ENCODE measurements around the gene ODAM.
"Not testable (repeated sequence)": the region's sequence is repeated elsewhere in the genome, so short reads cannot be mapped to it uniquely, and the experiment has no call there.

ODAM gene

DNA sequence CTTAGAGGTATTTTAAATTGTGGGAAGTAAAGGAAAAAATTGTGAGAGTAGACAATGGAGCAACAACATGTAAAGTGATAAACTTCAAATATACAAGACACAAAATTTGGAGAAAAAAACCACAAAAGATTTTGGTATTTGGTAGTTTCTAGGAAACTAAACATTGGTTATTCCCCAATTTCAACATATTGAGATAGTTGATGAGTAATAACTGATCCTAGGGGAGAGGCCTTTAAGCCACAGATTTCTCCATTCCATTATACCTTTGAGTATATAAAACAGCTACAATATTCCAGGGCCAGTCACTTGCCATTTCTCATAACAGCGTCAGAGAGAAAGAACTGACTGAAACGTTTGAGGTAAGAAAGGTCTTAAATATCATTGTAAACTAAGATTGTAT lies 30.3 kb downstream of the ODAM start, which contains the start of gene FDCSP:
TSS of gene FDCSP (plus strand) at position 301 of the 400 bp plus-strand sequence. CDS start 5,071 bp downstream, outside the sequence.
- DNase-seq, result no peak

DNA sequence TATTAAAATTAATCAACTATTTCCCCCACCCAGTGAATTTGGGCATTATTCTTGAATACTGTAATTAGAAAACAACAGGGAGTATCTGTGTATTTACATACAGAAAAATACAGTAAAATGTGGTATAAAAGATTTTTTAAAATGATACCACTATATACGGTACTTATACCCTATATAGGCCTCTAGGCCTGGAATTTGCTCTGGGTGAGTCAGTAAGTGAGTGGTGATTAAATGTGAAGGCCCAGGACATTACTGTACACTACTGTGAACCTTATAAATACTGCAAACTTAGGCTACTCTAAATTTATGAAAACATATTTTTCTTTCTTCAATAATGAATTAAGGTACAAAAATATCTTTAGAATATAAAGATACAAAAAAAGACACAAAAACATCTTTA lies 40.6 kb downstream of the ODAM start:
- DNase-seq, result no peak

GRCh38 chr4:70239131-70239883 lies 43.8 kb downstream of the ODAM start:
- DNase-seq, result no peak

DNA sequence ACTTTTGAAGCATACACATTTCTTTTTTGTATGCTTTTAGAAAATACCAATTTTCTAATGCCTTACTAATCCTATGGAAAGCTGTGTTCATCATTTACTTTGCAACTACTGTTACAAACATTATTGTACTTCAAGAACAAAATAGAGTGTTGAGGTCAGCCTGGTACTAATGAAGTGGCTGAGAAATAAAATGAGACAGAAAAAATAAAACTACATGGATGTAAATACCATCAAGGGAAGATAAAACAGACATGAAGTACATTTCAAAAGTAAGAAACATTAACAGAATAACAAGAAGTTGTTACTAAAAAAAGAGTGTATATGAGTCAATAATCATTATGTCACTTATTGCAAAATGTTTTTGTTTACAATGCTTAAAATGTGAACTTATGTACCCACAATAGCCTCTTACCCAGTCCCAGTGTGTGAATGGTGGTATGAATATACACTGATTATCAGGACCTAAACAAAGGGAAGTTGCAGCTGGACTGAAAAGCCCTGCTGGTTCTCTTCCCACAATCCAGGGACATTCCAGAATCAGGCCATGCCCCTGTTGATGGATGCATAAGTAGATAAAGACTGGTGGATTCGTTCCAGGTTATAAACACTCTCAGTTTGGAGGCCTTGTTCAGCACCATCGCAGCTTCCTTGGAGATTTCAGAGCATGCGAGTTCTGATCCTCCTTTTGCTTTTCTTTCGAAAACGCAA lies 44.5 kb downstream of the ODAM start:
- no peak for DNase-seq

GRCh38 chr4:70242297-70242696 lies 46.8 kb downstream of the ODAM start, which contains the start of gene CSN3:
CSN3 (plus strand) TSS chr4:70242597; CDS start chr4:70244820, 2,223 bp downstream.
- DNase-seq, result not testable (repeated sequence)

DNA sequence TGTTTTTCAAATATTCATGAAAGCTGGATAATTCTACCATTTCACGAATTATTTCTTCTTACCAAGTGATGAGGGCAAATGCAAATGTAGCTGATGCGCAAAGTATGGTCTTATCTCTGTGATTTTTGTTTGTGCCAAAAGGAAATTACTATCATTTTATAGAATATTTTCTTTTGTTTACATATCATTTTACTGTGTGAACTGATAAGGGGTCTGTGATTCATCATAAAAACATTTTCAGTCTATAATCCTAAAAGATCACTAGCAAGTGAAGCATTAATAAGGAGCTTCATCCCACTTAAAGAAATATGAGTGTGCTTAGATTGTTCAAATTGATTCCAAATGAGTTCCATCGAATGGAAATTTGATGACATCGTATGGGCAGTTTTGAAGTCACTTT lies 47.6 kb downstream of the ODAM start:
- no peak for DNase-seq

GRCh38 chr4:70251250-70251944 lies 55.9 kb downstream of the ODAM start:
- DNase-seq, result no peak

- DNase-seq, result no peak
These were observed 56.4 kb downstream of the ODAM start for GRCh38 chr4:70251945-70252277.

All from NCI-H446 treated with DMSO at 0.1 percent for 48 hours (cell line).